GM12874 (cell line): Measurements from ENCODE around the gene C4orf50.

ENCODE experiments used
- TF ChIP-seq, protein P1 (sequence below): IDR thresholded peaks from 2 replicates; pipeline ENCODE4 v1.5.1; 2011; ENCODE audit warnings: low read depth, mild to moderate bottlenecking, control low read depth, low read length, moderate library complexity; ENCODE audit not compliant: insufficient read depth

Gene C4orf50

DNA sequence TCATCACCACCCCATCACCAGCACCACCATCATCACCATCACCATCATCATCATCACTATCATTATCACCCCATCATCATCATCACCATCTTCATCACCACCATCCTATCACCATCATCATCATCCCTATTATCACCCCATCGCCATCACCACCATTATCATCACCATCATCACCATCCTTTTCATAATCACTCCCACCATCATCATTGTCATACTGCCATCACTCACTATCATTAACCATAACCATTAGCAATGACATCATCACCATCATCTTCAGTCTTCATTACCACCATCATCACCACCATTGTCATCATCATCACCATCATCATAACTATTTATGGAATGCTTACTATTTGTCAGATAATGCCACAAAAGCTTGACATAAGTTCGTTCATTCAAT is 161.0 kb downstream of the C4orf50 start:
- TF ChIP-seq, protein P1, sequence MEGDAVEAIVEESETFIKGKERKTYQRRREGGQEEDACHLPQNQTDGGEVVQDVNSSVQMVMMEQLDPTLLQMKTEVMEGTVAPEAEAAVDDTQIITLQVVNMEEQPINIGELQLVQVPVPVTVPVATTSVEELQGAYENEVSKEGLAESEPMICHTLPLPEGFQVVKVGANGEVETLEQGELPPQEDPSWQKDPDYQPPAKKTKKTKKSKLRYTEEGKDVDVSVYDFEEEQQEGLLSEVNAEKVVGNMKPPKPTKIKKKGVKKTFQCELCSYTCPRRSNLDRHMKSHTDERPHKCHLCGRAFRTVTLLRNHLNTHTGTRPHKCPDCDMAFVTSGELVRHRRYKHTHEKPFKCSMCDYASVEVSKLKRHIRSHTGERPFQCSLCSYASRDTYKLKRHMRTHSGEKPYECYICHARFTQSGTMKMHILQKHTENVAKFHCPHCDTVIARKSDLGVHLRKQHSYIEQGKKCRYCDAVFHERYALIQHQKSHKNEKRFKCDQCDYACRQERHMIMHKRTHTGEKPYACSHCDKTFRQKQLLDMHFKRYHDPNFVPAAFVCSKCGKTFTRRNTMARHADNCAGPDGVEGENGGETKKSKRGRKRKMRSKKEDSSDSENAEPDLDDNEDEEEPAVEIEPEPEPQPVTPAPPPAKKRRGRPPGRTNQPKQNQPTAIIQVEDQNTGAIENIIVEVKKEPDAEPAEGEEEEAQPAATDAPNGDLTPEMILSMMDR: no peak

DNA sequence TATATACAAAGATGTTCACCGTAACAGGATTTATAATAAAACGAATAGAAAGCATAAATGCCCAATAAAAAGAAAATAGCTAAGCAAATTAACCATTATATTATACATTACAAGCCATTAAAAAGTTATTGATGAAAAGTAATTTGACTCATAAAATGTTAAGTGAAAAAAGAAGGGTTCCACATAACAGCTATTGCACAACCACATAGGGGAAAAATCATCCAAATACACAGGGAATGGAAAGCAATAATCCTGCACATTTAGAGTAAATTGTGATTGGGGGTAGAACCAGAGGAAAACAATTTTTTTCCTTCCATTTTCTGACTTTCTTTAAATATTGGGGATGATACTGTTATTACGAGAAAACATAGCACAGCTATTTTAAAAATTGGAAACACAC is 163.3 kb downstream of the C4orf50 start:
- TF ChIP-seq, protein P1: no peak

DNA sequence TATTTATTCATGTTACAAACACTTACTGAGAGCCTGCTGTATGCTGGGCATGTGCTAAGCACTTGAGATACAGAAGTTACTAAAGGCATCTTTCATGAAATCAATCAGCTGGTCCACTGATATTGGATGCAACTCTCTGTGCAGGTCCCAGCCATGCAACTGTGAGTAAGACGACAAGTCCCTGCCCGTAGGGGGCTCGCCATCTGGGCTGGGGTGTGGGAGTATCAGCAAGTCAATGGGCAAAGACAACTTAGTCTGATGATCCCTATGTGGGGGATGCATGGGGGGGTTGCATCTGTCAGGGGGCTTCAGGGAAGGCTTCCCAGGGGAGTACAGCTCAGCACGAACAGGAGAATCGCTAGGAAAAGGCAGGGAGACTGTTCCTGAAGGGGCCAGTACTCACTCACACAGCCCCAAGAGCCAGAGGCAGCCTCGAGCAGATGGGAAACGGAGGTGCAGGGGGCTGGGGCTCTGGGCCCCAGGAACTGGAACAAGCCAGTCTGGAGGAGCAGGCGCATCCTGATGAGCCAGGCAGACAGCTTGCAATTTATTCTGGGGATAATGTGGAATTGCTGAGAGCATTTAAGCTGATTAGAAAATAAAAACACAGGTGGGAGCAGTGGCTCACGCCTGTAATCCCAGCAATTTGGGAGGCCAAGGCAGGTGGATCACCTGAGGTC is 165.6 kb downstream of the C4orf50 start:
- TF ChIP-seq, protein P1: no peak

DNA sequence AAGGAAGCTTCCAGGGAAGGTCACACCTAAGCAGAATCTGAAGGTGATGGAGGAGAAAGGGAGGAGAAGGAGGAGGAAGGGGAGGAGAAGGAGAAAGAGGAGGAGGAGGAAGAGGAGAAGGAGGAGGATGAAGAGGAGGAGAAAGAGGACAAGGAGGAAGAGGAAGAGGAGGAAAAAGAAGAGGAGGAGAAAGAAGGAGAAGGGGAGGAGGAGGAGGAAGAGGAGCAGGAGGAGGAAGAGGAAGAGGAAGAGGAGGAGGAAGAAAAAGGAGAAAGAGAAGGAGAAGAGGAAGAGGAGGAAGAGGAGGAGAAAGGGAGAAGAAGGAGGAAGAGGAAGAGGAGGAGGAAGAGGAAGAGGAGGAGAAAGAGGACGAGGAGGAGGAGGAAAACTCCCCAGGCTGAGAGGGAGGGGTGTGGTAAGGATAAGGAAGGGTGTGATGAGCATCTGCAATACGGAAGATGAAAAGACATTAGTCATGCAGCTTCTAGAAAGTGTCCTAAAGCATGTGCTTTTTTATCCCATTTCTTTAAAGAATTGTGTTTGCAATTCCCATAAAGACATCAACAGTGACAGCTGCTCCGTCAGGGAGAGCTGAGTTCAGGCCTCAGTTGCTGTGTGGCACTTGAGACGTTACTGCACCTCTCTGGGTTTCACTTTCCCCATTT is 166.5 kb downstream of the C4orf50 start:
- TF ChIP-seq, protein P1: no peak
